ENCODE data around the gene HAO2.

DNA sequence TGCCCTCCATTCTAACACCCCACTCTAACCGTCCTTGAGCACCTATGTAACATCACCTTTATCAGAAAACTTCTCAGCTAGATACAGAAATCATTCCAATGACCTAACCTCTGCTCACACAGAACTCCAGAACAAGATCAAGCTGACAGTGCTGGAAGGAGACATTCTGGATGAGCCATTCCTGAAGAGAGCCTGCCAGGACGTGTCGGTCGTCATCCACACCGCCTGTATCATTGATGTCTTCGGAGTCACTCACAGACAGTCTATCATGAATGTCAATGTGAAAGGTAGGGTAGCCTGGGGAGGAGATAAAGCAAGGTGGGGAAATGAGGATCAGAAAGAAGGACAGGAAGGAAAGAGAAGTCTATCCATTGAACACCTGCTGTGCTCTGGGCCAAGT is 74.2 kb downstream of the HAO2 start:
- TF ChIP-seq, protein P1, sequence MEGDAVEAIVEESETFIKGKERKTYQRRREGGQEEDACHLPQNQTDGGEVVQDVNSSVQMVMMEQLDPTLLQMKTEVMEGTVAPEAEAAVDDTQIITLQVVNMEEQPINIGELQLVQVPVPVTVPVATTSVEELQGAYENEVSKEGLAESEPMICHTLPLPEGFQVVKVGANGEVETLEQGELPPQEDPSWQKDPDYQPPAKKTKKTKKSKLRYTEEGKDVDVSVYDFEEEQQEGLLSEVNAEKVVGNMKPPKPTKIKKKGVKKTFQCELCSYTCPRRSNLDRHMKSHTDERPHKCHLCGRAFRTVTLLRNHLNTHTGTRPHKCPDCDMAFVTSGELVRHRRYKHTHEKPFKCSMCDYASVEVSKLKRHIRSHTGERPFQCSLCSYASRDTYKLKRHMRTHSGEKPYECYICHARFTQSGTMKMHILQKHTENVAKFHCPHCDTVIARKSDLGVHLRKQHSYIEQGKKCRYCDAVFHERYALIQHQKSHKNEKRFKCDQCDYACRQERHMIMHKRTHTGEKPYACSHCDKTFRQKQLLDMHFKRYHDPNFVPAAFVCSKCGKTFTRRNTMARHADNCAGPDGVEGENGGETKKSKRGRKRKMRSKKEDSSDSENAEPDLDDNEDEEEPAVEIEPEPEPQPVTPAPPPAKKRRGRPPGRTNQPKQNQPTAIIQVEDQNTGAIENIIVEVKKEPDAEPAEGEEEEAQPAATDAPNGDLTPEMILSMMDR (conservative IDR thresholded peaks at IDR 0.05; ENCODE audit: low read depth, low read length) = no peak
- no peak for TF ChIP-seq EZH2 (IDR thresholded peaks at IDR 0.05; ENCODE audit: borderline replicate concordance, low read depth, low read length, poor library complexity, severe bottlenecking)
